ENCODE data around the gene KIAA1328.

GRCh38 chr18:36849288-36850006 is 20.5 kb downstream of the KIAA1328 start:
- no peak for TF ChIP-seq POLR2A (IDR thresholded peaks at IDR 0.05)
- no peak for TF ChIP-seq CTCF (IDR thresholded peaks at IDR 0.05)

All from heart left ventricle (tissue), 13 donors.